Gastrocnemius medialis (tissue), 4 donors: Measurements from ENCODE around the gene PEX26. TPM values are rescaled to one million over a fixed set of nuclear protein-coding genes. Genes with fewer than 3 reads are reported as not detected.

ENCODE experiments used
- ATAC-seq, 2 donors: fragments of 150-250 bp; one replicate each; pipeline ENCODE4 v1.9.1; 2016
- DNase-seq, 2 donors: peaks; one replicate each; pipeline ENCODE4 v3.0.0-alpha.2; 2019
- H3K27ac ChIP-seq, 4 donors: fragments of 200-600 bp; sonication (generic); 1 replicate in 1 of 4; 2 replicates in 3 of 4; pipeline ENCODE4 v1.5.1; 2016 to 2018; ENCODE audit warnings: mild to moderate bottlenecking in 2 of 4, moderate library complexity in 1 of 4
- H3K27me3 ChIP-seq, 3 donors: fragments of 200-600 bp; sonication (generic) in 2 of 3; 1 replicate in 1 of 3; 2 replicates in 2 of 3; pipeline versions ENCODE4 v1.5.1 to v1.6.0; 2016 to 2019; ENCODE audit warnings: mild to moderate bottlenecking in 1 of 3, moderate library complexity in 1 of 3
- H3K36me3 ChIP-seq, 2 donors: fragments of 200-600 bp; sonication (generic) in 1 of 2; one replicate each; pipeline ENCODE4 v1.5.1; 2017 to 2018
- H3K4me1 ChIP-seq, 2 donors: fragments of 200-600 bp; sonication (generic) in 1 of 2; one replicate each; pipeline ENCODE4 v1.5.1; 2016 to 2017; ENCODE audit warnings: mild to moderate bottlenecking in 2 of 2
- H3K4me3 ChIP-seq, 4 donors: fragments of 200-600 bp; sonication (generic) in 3 of 4; 1 replicate in 1 of 4; 2 replicates in 3 of 4; pipeline ENCODE4 v1.5.1; 2016 to 2019; ENCODE audit warnings: mild to moderate bottlenecking in 2 of 4
- H3K9me3 ChIP-seq, 3 donors: fragments of 200-600 bp; sonication (generic) in 2 of 3; 1 replicate in 1 of 3; 2 replicates in 2 of 3; pipeline ENCODE4 v1.5.1; 2016 to 2019
- POLR2A ChIP-seq, 2 donors: fragments of 450-650 bp; IDR thresholded peaks; one replicate each; pipeline ENCODE4 v1.6.1; 2017; ENCODE audit warnings: antibody characterized with exemption in 2 of 2, mild to moderate bottlenecking in 2 of 2, moderate library complexity in 2 of 2
- in situ Hi-C, 4 donors: fragments of 200-750 bp; cut with MboI; loops; one replicate each; pipeline versions ENCODE4 v1.15.0 to v1.8.0; 2017; ENCODE audit warnings: low sequenced_read_pairs in 4 of 4
- intact Hi-C: fragments of 100-400 bp; cut with DNase I; formaldehyde crosslinking; loops from one replicate; pipeline ENCODE4 v1.15.1; 2023; ENCODE audit warnings: low total_unique reads
- total RNA-seq, 4 donors: library from RNA; depleted of rRNA; stranded (reverse); fragments of >200 nt; gene quantifications; one replicate each; pipeline versions ENCODE4 v1.1.0 to v1.2.3, GENCODE V29; 2016
- TF ChIP-seq, protein P1 (sequence below), 5 experiments: fragments of 450-650 bp in 3 of 5; fragments of 200-600 bp in 2 of 5; sonication (generic) in 2 of 5; IDR thresholded peaks in 4 of 5; conservative IDR thresholded peaks in 1 of 5; 1 replicate in 4 of 5; 2 replicates in 1 of 5; pipeline ENCODE4 v1.5.1; 2016 to 2019; ENCODE audit warnings: antibody characterized with exemption in 5 of 5, mild to moderate bottlenecking in 3 of 5, moderate library complexity in 3 of 5

PEX26 gene
- total RNA-seq, 4 donors from 2014 or later: 16.4 to 24.7 (median 16.8) TPM

DNA sequence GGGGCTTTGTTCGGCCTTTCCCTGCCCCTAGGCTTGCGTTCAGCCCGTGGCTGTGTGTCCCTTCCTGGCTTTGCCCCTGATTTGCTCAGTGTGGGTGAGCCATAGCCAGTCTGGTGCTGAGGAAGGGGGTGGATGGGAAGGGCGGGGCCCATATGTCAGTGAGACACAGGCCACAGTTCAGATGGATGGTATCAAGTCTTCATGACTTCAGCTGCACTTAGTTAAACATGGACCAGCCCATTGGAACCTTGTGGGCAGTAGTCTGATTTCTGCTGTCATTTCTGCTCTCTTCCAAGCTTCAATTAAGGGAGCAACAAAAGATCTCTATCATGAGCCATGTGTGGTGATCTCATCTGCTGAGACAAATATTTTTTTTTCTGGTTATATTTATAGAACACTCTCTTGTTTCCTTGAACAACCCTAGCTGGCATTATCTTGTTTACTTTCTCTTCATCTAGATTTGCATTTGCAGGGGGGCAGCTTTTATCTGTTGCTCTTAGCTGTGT, 21.6 kb upstream of the PEX26 start:
- H3K27ac ChIP-seq: peak overlapping the region; percentile 84 to 94 (median 90)
- H3K4me1 ChIP-seq: peaks cover 33 to 38% of the 10 kb centered on the region in 2 donors
- DNase-seq (peak in 1 of 2 donors; percentile 59), ATAC-seq (peak; percentile 88 to 93)
- H3K9me3 ChIP-seq: no peaks in the 10 kb centered on the region
- in situ Hi-C loops (loop anchor here in 1 of 4 donors (25.0 kb wide), 1 partner anchor 144 kb away; no protein-coding TSS in a partner anchor), intact Hi-C loops (loop anchor here (2.0 to 5.0 kb wide), 2 partner anchors 21 to 34 kb away; partner anchors contain the start of gene MICAL3)
- H3K27me3 ChIP-seq: no peaks in the 10 kb centered on the region
- H3K36me3 ChIP-seq: no peaks in the 10 kb centered on the region
- peak overlapping the region in 1 of 4 donors; percentile 8 for H3K4me3 ChIP-seq
- peak; percentile 18 to 47 for TF ChIP-seq POLR2A (IDR thresholded peaks at IDR 0.05)
- TF ChIP-seq, protein P1, sequence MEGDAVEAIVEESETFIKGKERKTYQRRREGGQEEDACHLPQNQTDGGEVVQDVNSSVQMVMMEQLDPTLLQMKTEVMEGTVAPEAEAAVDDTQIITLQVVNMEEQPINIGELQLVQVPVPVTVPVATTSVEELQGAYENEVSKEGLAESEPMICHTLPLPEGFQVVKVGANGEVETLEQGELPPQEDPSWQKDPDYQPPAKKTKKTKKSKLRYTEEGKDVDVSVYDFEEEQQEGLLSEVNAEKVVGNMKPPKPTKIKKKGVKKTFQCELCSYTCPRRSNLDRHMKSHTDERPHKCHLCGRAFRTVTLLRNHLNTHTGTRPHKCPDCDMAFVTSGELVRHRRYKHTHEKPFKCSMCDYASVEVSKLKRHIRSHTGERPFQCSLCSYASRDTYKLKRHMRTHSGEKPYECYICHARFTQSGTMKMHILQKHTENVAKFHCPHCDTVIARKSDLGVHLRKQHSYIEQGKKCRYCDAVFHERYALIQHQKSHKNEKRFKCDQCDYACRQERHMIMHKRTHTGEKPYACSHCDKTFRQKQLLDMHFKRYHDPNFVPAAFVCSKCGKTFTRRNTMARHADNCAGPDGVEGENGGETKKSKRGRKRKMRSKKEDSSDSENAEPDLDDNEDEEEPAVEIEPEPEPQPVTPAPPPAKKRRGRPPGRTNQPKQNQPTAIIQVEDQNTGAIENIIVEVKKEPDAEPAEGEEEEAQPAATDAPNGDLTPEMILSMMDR (IDR thresholded peaks at IDR 0.05 in 4 of 5, conservative IDR thresholded peaks at IDR 0.05 in 1 of 5): no peak

DNA sequence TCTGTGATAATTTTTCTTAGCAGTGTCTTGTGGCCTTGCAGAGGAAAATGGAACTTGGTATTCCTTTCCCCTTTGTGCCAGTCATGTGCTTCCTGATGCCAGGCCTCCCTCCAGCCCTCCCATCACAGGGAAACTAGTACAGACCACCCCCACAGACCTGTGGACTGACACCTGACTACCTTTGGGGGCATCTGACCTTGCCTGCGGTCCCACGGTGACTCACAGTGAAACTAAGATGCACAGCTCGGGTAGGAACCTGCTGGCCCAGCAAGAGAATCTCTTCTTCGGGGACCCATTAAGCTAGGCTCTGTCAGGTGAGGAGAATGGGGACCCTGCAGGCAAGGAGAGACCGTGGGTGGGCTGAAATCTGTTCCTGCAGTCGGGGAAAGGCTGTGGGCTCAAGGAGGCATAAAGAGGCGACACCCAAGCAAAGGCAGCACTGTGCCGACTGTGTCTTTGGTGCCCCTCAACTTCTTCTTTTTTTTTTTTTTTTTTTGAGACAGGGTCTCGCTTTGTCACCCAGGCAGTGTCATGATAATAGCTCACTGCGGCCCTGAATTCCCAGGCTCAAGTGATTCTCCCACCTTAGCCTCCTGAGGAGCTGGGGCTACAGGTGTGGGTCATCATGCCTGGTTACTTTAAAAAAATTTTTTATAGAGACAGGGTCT, 20.8 kb upstream of the PEX26 start:
- Histone ChIP-seq H3K4me1 (peaks cover 33 to 38% of the 10 kb centered on the region in 2 donors), H3K9me3 (no peaks in the 10 kb centered on the region), H3K4me3 (peak overlapping the region in 1 of 4 donors; percentile 8), H3K36me3 (no peaks in the 10 kb centered on the region), H3K27me3 (no peaks in the 10 kb centered on the region), H3K27ac (peak overlapping the region; percentile 84 to 94 (median 90))
- in situ Hi-C loops: loop anchor here in 1 of 4 donors (25.0 kb wide), 1 partner anchor 145 kb away; no protein-coding TSS in a partner anchor
- TF ChIP-seq POLR2A (IDR thresholded peaks at IDR 0.05): no peak
- TF ChIP-seq, protein P1 (IDR thresholded peaks at IDR 0.05 in 4 of 5, conservative IDR thresholded peaks at IDR 0.05 in 1 of 5): no peak
- DNase-seq (peak in 1 of 2 donors; percentile 37), ATAC-seq (peak in 1 of 2 donors; percentile 45)
- intact Hi-C loops: loop anchor here (2.0 to 5.0 kb wide), 2 partner anchors 22 to 35 kb away; partner anchors contain the start of gene MICAL3

DNA sequence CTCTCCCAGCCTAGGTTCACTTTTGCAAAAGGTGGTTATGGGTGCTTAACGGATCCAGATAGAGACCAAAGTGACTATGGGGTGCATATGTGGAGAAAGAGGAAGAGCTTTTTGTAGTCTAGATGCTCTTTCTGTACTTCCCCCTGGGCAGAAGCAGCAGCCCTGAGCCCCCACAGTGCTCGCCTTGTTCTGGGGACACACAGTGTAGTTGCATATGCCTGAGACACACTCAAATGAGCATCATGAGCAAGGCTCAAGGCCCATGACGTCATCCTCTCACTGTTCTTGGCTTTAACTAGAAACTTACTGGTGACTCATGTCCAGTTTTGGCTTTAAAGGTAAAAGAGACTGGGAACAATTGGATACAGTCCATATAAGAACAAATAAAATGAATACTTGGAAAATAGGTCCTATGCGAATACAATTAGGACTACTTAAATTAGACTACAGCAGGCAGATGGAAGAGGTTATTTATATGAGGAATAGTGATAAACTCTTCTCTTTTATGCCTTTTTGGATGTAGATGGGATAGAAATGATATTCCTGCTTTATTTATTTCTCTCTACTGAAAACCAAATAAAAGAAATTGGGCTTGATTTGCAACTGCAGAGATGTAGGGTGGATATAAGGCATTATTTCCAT, 20.1 kb upstream of the PEX26 start:
- peaks cover 33 to 38% of the 10 kb centered on the region in 2 donors for H3K4me1 ChIP-seq
- H3K27me3 ChIP-seq: no peaks in the 10 kb centered on the region
- in situ Hi-C loops: loop anchor here in 1 of 4 donors (25.0 kb wide), 1 partner anchor 145 kb away; no protein-coding TSS in a partner anchor
- no peaks in the 10 kb centered on the region for H3K9me3 ChIP-seq
- peak overlapping the region; percentile 84 to 94 (median 90) for H3K27ac ChIP-seq
- H3K36me3 ChIP-seq: no peaks in the 10 kb centered on the region
- peak; percentile 79 to 88 for ATAC-seq
- intact Hi-C loops: loop anchor here (2.0 to 5.0 kb wide), 2 partner anchors 23 to 35 kb away; partner anchors contain the start of gene MICAL3
- peak; percentile 83 to 86 for DNase-seq
- TF ChIP-seq, protein P1 (IDR thresholded peaks at IDR 0.05 in 4 of 5, conservative IDR thresholded peaks at IDR 0.05 in 1 of 5): no peak
- TF ChIP-seq POLR2A (IDR thresholded peaks at IDR 0.05): peak; percentile 63 to 81
- H3K4me3 ChIP-seq: no peak overlapping the region

DNA sequence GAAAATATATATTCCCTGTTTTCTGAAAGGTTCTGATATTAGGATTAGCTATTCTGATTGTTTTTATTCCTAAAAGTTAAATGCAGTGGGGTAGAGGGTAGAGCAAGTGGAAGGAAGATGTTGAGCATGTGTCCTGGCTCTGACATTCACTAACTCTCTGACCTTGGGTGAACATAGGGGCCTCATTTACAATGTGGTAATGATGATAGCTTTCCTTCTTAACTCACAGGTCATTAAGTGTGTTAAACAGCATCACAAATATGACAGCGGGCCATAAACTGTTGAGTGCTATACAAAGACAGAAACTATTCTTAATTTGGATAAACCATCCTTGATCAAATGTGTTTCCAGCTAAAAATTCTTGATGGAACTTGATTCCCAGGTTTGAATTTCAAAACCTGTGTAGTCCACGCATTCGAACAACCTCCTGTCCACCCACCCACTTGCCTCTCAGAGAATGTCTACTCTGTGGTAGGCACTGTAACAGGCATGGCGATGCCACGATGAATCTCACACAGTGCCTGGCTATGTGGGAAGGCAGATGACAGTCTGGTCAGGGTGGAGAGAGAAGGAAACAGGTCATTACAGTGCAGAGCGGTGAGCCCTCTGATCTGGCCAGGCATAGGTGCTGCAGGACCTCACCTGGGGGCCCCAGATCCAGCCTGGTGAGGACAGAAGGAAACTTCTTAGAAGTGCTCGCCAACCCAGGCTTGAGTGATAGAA, 19.3 kb upstream of the PEX26 start:
- DNase-seq (no peak), ATAC-seq (no peak)
- Histone ChIP-seq H3K27me3 (no peaks in the 10 kb centered on the region), H3K4me3 (no peak overlapping the region), H3K4me1 (peaks cover 33 to 38% of the 10 kb centered on the region in 2 donors), H3K36me3 (no peaks in the 10 kb centered on the region), H3K9me3 (no peaks in the 10 kb centered on the region), H3K27ac (peak overlapping the region; percentile 42 to 94 (median 88))
- intact Hi-C loops (loop anchor here (5.0 kb wide), 1 partner anchor 36 kb away; the partner anchor contains the start of gene MICAL3), in situ Hi-C loops (loop anchor here in 1 of 4 donors (25.0 kb wide), 1 partner anchor 146 kb away; no protein-coding TSS in a partner anchor)
- no peak for TF ChIP-seq POLR2A (IDR thresholded peaks at IDR 0.05)
- TF ChIP-seq, protein P1 (IDR thresholded peaks at IDR 0.05 in 4 of 5, conservative IDR thresholded peaks at IDR 0.05 in 1 of 5): no peak
